Anterior cingulate cortex (tissue), 58 donors: ENCODE measurements around the gene HOXA1.

Experiments
- DNase-seq, 58 donors: peaks; one replicate each; lab custom pipeline; 2025; lab: John Stamatoyannopoulos, UW

The HOXA1 gene

GRCh38 chr7:27107391-27108381 lies 11.9 kb upstream of the HOXA1 start:
- DNase-seq = no peak

GRCh38 chr7:27106901-27107240 lies 11.1 kb upstream of the HOXA1 start:
- no peak for DNase-seq

- no peak for DNase-seq
Measured at GRCh38 chr7:27106181-27106900, 10.5 kb upstream of the HOXA1 start.

- no peak for DNase-seq
Measured at GRCh38 chr7:27105301-27106031, 9.7 kb upstream of the HOXA1 start.

GRCh38 chr7:27104341-27105058 lies 8.7 kb upstream of the HOXA1 start:
- DNase-seq = no peak

GRCh38 chr7:27103489-27104226 lies 7.9 kb upstream of the HOXA1 start:
- DNase-seq = no peak

GRCh38 chr7:27102581-27103442 lies 7.0 kb upstream of the HOXA1 start, which contains the start of gene HOXA2:
Gene HOXA2, minus strand, starts transcription at chr7:27102683. Its CDS starts 183 bp downstream, at chr7:27102500.
- no peak for DNase-seq

- no peak for DNase-seq
Measured at GRCh38 chr7:27101957-27102580, 6.3 kb upstream of the HOXA1 start.

GRCh38 chr7:27101171-27101956 lies 5.6 kb upstream of the HOXA1 start:
- no peak for DNase-seq

GRCh38 chr7:27100694-27101170 lies 4.9 kb upstream of the HOXA1 start:
- peak in 1 of 58 donors; percentile 0 for DNase-seq

GRCh38 chr7:27099453-27100370 lies 3.9 kb upstream of the HOXA1 start:
- no peak for DNase-seq

- DNase-seq = no peak
Measured at GRCh38 chr7:27098578-27099451, 3.0 kb upstream of the HOXA1 start.

- no peak for DNase-seq
Measured at GRCh38 chr7:27097686-27098577, 2.1 kb upstream of the HOXA1 start.
